Right lung (tissue), 5 donors: ENCODE results near the gene TRHDE. TPM values are rescaled to one million over a fixed set of nuclear protein-coding genes. Genes with fewer than 3 reads are reported as not detected.
"Not testable (repeated sequence)": the region's sequence is repeated elsewhere in the genome, so short reads cannot be mapped to it uniquely, and the experiment has no call there.

Source experiments
- DNase-seq, 2 donors: peaks; one replicate each; pipeline ENCODE4 v3.0.0-alpha.2; 2013
- polyA plus RNA-seq, 5 donors: library from polyadenylated mRNA; unstranded; fragments of 120-200 nt; gene quantifications; one replicate each; pipeline versions ENCODE4 v1.2.1 to v1.2.3, GENCODE V29; 2013; ENCODE audit warnings: inconsistent platforms in 1 of 5, low replicate concordance in 1 of 5; ENCODE audit not compliant: insufficient read length in 5 of 5, insufficient read depth in 1 of 5

Gene TRHDE
- polyA plus RNA-seq, 5 donors = 1.2 to 3.8 (median 2.1) TPM

DNA sequence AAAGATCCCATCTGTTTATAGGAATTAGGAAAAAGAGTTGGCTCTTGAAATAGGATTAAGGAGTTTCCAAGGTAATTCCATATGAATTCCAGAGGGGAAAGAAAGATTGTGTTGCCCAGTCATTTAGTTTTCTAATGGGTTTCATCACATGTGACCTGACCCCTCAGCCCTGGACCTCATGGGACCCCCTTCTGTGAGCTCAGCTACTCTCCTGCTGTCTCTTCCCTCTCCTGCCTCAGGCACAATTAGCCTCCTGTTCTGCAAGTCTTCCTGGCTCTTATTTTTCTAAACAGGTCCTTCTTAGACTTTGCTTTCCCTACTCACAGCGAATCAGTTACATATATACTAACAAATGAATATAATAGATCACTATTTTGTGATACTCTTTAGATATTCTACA, 237.7 kb downstream of the TRHDE start:
- DNase-seq = no peak

DNA sequence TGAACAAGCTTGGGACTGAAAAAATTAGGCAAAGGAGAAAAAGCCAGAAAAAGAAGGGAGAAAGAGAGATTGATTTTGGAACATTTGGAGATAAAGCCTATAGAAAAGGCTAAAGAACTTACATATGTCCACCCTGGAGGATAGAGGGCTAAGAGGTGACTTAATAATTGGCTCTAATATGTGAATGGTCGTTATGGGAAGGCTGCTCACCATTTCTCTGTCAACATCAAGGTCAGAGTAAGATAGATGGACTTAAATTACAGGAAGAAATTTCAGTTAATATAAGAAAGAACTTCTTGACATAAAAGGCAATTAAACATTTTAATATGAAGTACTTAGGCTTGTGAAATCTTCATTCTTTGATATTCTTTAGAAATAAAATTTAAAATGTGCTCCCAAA, 238.6 kb downstream of the TRHDE start:
- no peak for DNase-seq

- no peak for DNase-seq
Measured at GRCh38 chr12:72511498-72511897, 239.3 kb downstream of the TRHDE start.

DNA sequence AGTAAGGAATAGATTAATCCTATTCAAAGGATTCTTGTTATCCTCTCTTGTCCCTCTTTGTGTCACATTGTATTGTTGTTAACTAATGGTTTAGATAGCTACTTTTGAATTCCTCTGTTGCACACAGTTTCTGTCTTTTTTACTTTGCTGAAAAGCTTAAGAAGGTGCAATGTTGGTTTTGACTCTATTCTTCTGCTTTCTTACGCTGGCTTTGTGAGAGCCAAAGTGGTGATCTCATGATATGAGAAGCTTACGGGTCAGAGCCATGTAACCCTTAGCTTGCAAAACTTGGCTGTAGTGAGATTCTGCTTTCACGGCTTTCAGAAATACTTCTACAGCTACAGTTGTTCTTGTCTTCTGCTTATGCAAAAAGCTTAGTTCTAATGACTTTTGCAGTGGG, 239.7 kb downstream of the TRHDE start:
- DNase-seq = no peak

GRCh38 chr12:72520044-72520678, 248.0 kb downstream of the TRHDE start:
- not testable (repeated sequence) for DNase-seq

DNA sequence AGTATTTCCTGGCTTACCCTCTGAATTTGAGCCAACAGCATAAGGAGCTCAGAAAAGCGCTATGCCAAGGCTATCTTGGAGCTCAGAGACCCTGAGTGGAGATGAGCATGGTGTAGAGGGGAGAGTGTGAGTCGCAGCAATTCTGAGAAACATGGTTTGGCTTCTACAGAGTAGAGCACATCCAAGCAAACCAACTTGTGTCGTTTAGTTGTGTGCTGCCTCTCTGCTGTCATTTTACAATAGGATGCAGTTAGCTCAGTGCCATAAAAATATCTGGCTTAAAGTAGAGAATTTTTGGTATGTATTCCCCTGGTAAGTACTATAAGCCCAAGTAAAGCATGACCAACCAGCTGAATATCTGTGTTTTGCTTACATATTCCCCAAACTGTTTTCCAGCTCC, 249.2 kb downstream of the TRHDE start:
- DNase-seq = no peak

- DNase-seq = no peak
Measured at GRCh38 chr12:72522411-72522810, 250.2 kb downstream of the TRHDE start.

GRCh38 chr12:72523754-72524153, 251.6 kb downstream of the TRHDE start:
- DNase-seq = no peak

GRCh38 chr12:72535212-72535990, 263.2 kb downstream of the TRHDE start:
- no peak for DNase-seq

DNA sequence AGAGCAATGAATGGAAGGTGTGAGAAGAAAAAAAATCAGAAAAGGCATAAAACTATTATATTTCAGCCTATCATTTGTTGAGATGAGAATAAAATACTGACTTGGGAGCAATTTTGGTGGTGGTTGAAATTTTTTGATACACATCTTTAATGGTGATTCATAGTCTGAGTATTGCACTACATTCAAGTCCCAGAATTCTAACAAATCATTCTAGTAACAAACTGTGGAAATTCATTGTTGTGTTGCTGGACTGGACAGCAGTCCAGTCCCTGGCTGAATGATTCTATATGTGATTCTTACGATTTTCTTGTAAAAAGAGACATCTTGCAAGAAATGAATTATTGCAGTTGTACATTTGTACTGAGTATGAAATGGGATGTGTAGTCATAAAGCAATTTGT, 268.6 kb downstream of the TRHDE start:
- DNase-seq = no peak

DNA sequence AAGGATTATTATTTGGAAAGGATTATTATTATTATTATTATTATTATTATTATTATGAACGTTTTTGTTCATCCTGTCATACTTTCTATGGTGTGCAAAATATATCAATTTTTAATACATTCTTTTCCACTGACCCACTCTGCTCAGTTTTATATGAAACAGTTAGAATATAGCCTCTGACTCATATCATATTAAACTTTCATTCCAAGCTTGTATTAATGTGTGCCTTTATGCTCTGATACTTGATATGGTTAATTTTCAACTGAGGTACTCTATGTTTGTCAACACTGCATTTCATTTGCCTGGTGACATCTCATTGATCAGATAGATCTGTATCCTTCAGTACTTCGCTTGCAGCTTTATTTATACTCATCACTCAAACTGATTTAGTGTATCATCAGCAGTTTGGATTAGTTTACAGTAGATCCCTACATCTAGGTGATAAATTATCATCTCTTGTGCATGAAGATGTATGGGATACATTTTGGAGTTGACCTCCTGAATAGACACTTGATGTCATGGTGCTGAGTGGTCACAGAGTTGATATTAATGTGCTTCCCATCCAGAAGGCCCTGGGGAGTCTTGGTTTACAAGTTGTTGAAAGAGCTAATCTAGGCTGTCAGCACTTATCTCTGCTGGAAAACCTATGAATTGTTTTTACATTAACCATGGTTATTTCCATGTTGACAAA, 271.8 kb downstream of the TRHDE start:
- no peak for DNase-seq

DNA sequence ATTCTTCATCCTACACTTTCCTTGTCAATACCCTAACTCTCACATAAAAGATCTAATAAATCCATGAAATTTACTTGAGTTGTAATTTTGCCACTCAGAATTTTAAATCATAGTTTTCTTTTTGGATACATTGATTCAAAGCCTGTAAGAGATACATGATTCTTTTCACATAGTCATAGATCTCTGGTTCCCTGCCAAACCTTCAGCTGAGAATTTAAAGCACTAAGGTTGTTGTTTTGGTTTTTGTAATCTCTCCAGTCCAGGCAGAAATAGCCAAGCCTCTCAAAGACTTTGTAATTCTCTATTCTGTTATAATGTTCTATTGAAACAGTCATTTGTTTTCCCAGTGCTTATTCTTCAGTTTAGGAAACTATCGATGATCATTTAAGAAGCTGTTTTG, 273.9 kb downstream of the TRHDE start:
- no peak for DNase-seq

- no peak for DNase-seq
Measured at GRCh38 chr12:72547573-72547972, 275.4 kb downstream of the TRHDE start.

- no peak for DNase-seq
Measured at GRCh38 chr12:72549184-72549583, 277.0 kb downstream of the TRHDE start.

DNA sequence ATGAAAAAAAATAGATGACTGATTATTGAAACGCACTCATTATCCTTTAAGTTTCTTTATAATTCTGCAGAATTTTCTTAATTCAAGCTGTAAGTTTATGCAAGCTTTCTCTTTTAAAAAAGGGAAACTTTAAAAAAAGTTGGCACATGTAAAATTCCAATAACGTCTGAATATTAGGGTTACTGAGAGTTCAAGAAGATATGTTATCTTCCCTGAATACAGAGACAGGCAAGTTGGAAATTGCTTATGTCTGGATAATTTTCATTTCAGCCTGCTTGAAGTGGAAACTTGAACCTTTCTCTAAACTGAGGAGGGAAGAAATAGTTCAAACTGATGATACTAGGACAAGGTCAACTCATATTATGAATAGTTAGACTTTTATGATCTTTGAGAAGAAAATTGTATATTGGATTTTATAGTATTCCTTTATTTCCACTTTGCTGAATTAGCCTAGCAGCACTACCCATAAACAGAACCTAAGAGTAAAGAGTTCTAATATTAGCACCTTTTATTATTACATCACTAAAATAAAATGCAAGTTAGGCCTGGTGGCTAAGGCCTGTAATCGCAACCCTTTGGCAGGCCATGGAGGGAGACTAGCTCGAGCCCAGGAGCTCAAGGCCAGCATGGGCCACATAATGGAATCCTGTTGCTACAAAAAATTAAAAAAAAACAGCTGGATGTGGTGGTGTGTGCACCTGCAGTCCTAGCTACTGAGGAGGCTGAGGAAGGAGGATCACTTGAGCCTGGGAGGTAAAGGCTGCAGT, 288.0 kb downstream of the TRHDE start:
- no peak for DNase-seq

- no peak for DNase-seq
Measured at GRCh38 chr12:72570601-72571000, 298.4 kb downstream of the TRHDE start.

DNA sequence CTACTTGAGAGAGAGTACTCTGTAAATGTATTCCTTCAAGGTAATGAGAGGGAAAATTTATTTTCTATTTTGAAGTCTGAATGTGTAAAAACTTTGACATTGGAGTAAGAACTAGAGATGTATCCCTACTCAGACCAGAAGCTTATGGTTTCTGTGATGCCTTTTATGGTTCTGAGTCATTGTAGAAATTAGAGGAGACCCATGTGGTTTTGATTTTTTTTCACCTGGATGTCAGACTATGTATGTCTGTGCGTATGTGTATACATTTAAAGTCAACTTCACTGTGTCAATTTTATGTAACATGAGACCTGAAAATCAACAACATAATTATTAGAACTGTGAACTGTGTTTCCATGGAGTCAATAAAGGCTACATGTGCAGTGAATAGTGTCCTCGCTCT, 302.0 kb downstream of the TRHDE start:
- DNase-seq = no peak

GRCh38 chr12:72578327-72578726, 306.2 kb downstream of the TRHDE start:
- no peak for DNase-seq

- no peak for DNase-seq
Measured at GRCh38 chr12:72586456-72586855, 314.3 kb downstream of the TRHDE start.

DNA sequence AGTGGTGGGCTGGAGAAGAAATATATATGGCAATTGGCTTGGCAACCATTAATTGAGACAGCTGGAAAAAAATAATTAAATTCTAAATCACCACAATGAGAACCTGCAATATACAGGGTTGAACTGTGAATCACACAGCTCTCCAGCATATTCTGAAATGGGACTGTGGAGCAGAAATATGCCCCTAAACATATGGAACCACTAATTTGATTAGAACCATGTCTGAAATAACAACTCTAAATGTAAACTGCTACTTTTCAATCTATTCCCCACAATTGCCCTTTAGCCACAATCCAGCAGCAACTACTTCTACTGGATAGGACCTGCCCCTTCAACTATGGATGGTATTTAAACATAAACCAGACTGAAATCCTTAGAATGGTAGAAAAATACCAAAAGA, 330.4 kb downstream of the TRHDE start:
- no peak for DNase-seq

DNA sequence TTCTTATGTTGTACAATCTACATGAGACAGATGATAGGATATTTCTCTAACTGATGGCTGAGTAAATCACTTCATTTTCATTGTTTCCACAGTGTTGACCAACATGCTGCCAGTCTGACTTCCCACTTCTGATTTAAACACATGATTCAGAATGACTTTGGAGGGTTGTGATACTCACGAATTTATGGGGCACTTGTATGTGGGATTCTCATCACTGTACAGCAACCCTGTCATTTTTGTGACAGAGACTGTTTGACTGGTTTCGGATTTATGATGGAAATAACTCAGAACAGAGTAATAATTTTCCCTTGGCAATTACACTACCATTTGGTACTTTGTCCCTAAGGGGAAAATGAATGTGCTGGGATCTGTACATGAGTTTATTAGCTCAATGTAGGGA, 333.8 kb downstream of the TRHDE start:
- no peak for DNase-seq

DNA sequence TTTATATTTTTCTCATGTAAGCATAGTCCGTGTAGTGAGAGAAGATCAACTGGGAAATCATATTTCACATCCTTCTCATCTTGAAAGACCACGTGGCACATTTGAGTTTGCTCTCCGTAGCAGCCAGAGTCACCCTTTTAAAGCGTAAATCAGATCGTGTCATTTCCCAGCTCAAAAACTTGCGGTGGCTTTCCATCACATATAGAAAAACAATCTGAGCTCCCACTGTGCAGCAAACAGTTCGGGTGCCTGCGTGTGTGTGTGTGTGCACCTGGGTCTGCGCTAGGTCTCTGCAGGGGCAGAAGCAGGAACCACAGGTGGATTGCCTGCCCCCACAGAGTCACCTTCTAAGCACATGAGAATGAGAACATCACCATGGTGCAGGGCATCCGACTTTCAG, 338.2 kb downstream of the TRHDE start:
- DNase-seq = no peak
